ENCODE data around the gene SLC24A3. TPM values are rescaled to one million over a fixed set of nuclear protein-coding genes. Genes with fewer than 3 reads are reported as not detected.

SLC24A3 gene
- total and polyA plus RNA-seq, 2 donors from 2014 or later, result 0.86 to 5.2 TPM

DNA sequence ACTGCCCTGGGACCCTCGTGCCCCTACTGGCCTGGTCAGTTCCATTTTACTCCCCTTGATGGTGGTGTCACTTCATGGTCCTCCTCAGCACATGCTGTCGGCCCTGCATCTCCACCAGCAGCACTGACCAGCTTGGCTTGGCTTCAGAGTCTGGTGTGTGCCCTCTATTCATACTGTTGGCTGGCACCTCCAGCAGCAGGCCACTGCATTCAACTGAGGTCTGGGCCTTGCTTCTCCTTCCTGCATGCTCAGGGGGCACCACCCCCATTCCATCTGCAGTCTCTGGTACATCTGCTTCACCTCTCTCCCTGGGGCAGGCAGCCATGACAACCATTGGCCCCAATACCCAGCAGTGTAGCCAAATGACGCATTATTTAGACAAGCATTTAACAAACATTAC, 155.9 kb downstream of the SLC24A3 start:
- intact Hi-C loops (cut with DNase I), result no loop called here

DNA sequence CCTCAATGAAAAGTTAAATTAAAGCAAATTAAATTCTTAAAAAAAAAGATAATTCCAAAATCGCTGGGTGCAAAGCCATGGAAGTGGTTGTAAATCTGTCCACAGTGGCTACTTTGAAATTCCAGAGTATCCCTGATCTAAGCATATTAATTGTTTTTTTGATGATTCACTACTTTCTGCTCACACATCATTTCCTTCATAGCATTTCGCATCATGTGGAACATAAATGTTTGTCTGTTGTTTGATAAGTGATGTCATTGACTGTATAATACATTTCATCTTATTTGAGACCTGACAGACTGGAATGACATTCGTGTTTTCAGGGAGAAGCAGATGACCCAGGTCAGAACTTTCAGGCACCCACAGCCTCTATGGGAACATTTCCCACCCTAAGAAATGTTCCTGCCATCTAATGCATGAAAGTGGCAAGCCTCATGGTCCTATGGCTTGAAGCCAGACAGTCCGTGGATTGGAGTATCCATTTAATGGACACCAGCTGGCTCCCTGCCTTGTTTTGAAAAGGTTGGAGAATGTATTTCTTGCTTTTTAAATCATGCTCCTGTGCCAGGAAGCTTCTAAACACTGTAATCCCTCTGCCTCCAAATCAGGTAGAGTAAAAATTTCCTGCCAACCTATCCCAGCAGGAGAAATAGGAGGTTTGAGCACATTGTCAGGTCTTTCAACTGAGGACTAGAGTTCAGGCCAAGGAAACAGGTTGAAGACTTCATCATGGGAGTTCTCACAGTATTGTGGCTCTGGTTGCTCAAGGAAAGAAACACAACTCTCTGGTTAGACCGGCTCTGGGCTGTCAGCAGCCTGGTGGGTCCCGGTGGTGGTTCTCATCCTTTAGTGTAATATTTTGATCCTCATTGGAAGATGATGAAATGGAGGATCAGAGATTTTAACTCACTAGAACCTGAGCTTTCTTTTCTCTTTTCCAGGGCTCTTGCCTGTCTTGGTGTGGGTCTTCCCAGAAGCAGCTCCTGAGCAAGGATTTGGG, 157.9 kb downstream of the SLC24A3 start:
- FAIRE-seq (no peak), DNase-seq (no peak)
- no peaks in the 10 kb centered on the region for H3K27me3 ChIP-seq (ENCODE audit: control insufficient read depth, insufficient read depth, low read length)
- no peaks in the 10 kb centered on the region for H3K9me3 ChIP-seq (ENCODE audit: control insufficient read depth in 2 of 3, insufficient read depth in 1 of 3, low read length in 3 of 3)
- TF ChIP-seq, protein P1, sequence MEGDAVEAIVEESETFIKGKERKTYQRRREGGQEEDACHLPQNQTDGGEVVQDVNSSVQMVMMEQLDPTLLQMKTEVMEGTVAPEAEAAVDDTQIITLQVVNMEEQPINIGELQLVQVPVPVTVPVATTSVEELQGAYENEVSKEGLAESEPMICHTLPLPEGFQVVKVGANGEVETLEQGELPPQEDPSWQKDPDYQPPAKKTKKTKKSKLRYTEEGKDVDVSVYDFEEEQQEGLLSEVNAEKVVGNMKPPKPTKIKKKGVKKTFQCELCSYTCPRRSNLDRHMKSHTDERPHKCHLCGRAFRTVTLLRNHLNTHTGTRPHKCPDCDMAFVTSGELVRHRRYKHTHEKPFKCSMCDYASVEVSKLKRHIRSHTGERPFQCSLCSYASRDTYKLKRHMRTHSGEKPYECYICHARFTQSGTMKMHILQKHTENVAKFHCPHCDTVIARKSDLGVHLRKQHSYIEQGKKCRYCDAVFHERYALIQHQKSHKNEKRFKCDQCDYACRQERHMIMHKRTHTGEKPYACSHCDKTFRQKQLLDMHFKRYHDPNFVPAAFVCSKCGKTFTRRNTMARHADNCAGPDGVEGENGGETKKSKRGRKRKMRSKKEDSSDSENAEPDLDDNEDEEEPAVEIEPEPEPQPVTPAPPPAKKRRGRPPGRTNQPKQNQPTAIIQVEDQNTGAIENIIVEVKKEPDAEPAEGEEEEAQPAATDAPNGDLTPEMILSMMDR (IDR thresholded peaks at IDR 0.05; ENCODE audit: borderline replicate concordance, extremely low read depth, insufficient read depth), result no peak
- H3K36me3 ChIP-seq (ENCODE audit: control insufficient read depth in 2 of 3, insufficient read depth in 3 of 3, low read length in 3 of 3), result no peaks in the 10 kb centered on the region
- H3K4me1 ChIP-seq (ENCODE audit: control insufficient read depth in 2 of 3, insufficient read depth in 2 of 3, low read depth in 1 of 3, low read length in 3 of 3), result no peaks in the 10 kb centered on the region
- H3K27ac ChIP-seq (ENCODE audit: low read depth in 2 of 2, low read length in 2 of 2), result no peak overlapping the region
- no peak overlapping the region for H3K4me3 ChIP-seq (ENCODE audit: low read length in 3 of 3)
- H3K9ac ChIP-seq (ENCODE audit: low read length in 3 of 3), result no peak overlapping the region
- intact Hi-C loops (cut with DNase I), result no loop called here

More for the DNA sequence above, 155.9 kb downstream of the SLC24A3 start:
- H3K9me3 ChIP-seq (ENCODE audit: control insufficient read depth in 2 of 3, insufficient read depth in 1 of 3, low read length in 3 of 3), result no peaks in the 10 kb centered on the region
- H3K27ac ChIP-seq (ENCODE audit: low read depth in 2 of 2, low read length in 2 of 2), result no peak overlapping the region
- no peak overlapping the region for H3K9ac ChIP-seq (ENCODE audit: low read length in 3 of 3)
- no peaks in the 10 kb centered on the region for H3K4me1 ChIP-seq (ENCODE audit: control insufficient read depth in 2 of 3, insufficient read depth in 2 of 3, low read depth in 1 of 3, low read length in 3 of 3)
- no peak for FAIRE-seq
- DNase-seq, result no peak
- H3K27me3 ChIP-seq (ENCODE audit: control insufficient read depth, insufficient read depth, low read length), result no peaks in the 10 kb centered on the region
- H3K4me3 ChIP-seq (ENCODE audit: low read length in 3 of 3), result no peak overlapping the region
- TF ChIP-seq, protein P1 (IDR thresholded peaks at IDR 0.05; ENCODE audit: borderline replicate concordance, extremely low read depth, insufficient read depth), result no peak
- no peaks in the 10 kb centered on the region for H3K36me3 ChIP-seq (ENCODE audit: control insufficient read depth in 2 of 3, insufficient read depth in 3 of 3, low read length in 3 of 3)

DNA sequence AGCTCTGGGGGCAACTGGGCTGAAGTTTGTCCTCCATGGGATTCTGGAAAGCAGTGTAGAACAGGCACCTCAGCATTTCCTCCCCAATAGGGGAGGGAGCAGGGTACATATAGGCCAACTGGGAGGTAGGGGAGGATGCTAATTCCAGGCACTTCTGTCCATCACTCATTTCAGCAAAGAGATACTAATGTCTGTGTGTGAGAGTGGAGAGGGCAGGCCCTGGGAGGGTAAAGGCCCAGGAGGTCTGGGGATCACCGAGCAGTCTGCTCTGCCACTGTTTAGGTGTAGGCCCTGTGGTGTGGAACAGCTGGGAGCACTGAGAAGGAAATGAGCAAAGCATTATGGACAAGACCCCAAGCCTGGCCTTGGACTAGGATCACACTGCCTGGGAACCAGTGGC, 158.7 kb downstream of the SLC24A3 start:
- H3K27ac ChIP-seq (ENCODE audit: low read depth in 2 of 2, low read length in 2 of 2), result no peak overlapping the region
- FAIRE-seq (no peak), DNase-seq (no peak)
- no peak overlapping the region for H3K9ac ChIP-seq (ENCODE audit: low read length in 3 of 3)
- peaks cover 0 to 3% (median 0%) of the 10 kb centered on the region in 3 donors for H3K4me1 ChIP-seq (ENCODE audit: control insufficient read depth in 2 of 3, insufficient read depth in 2 of 3, low read depth in 1 of 3, low read length in 3 of 3)
- no peaks in the 10 kb centered on the region for H3K36me3 ChIP-seq (ENCODE audit: control insufficient read depth in 2 of 3, insufficient read depth in 3 of 3, low read length in 3 of 3)
- intact Hi-C loops (cut with DNase I), result no loop called here
- TF ChIP-seq, protein P1 (IDR thresholded peaks at IDR 0.05; ENCODE audit: borderline replicate concordance, extremely low read depth, insufficient read depth), result no peak
- no peak overlapping the region for H3K4me3 ChIP-seq (ENCODE audit: low read length in 3 of 3)
- H3K27me3 ChIP-seq (ENCODE audit: control insufficient read depth, insufficient read depth, low read length), result no peaks in the 10 kb centered on the region
- no peaks in the 10 kb centered on the region for H3K9me3 ChIP-seq (ENCODE audit: control insufficient read depth in 2 of 3, insufficient read depth in 1 of 3, low read length in 3 of 3)

Data from kidney (tissue), 14 donors.